Trophoblast cell (in vitro differentiated cells and primary cell): ENCODE measurements around the gene JAML.

Experiments used
- DNase-seq, 2 donors: peaks; one replicate each; pipeline ENCODE4 v3.0.0-alpha.2; 2016
- H2AFZ ChIP-seq: 2 replicates; pipeline ENCODE4 v1.6.1; 2013; ENCODE audit warnings: low read length, moderate library complexity, mild to moderate bottlenecking; ENCODE audit not compliant: insufficient read depth, poor library complexity
- H2AK5ac ChIP-seq: 2 replicates; pipeline ENCODE4 v1.6.1; 2013; ENCODE audit warnings: mild to moderate bottlenecking, low read length
- H2BK120ac ChIP-seq: 2 replicates; pipeline ENCODE4 v1.6.1; 2013; ENCODE audit warnings: low read length, mild to moderate bottlenecking, moderate library complexity; ENCODE audit not compliant: insufficient read depth, poor library complexity
- H2BK12ac ChIP-seq: 2 replicates; pipeline ENCODE4 v1.6.1; 2013; ENCODE audit warnings: mild to moderate bottlenecking, low read length, moderate library complexity
- H2BK5ac ChIP-seq: 2 replicates; pipeline ENCODE4 v1.6.1; 2013; ENCODE audit warnings: low read length, low read depth, moderate library complexity, mild to moderate bottlenecking; ENCODE audit not compliant: poor library complexity
- H3K14ac ChIP-seq: 2 replicates; pipeline ENCODE4 v1.6.1; 2013; ENCODE audit warnings: mild to moderate bottlenecking, low read length
- H3K18ac ChIP-seq: 2 replicates; pipeline ENCODE4 v1.6.1; 2013; ENCODE audit warnings: mild to moderate bottlenecking, low read length
- H3K23ac ChIP-seq: 2 replicates; pipeline ENCODE4 v1.6.1; 2013; ENCODE audit warnings: low read length
- H3K27ac ChIP-seq: 2 replicates; pipeline ENCODE4 v1.5.1; 2013; ENCODE audit warnings: low read depth, mild to moderate bottlenecking, inconsistent platforms, low read length, moderate library complexity
- H3K27me3 ChIP-seq: 2 replicates; pipeline ENCODE4 v1.6.1; 2013; ENCODE audit warnings: inconsistent platforms, mild to moderate bottlenecking, low read length, moderate library complexity; ENCODE audit not compliant: insufficient read depth
- H3K36me3 ChIP-seq, 2 experiments: 1 replicate in 1 of 2; 2 replicates in 1 of 2; pipeline ENCODE4 v1.6.1; 2013; ENCODE audit warnings: low read length in 2 of 2, mild to moderate bottlenecking in 2 of 2, moderate library complexity in 1 of 2; ENCODE audit not compliant: insufficient read depth in 2 of 2, control insufficient read depth in 1 of 2
- H3K4ac ChIP-seq: 2 replicates; pipeline ENCODE4 v1.6.1; 2013; ENCODE audit warnings: low read depth, mild to moderate bottlenecking, low read length, moderate library complexity
- H3K4me1 ChIP-seq, 2 experiments: 1 replicate in 1 of 2; 2 replicates in 1 of 2; pipeline ENCODE4 v1.6.1; 2013; ENCODE audit warnings: low read length in 2 of 2, mild to moderate bottlenecking in 2 of 2, moderate library complexity in 1 of 2; ENCODE audit not compliant: insufficient read depth in 2 of 2, control insufficient read depth in 1 of 2
- H3K4me2 ChIP-seq: 2 replicates; pipeline ENCODE4 v1.6.1; 2013; ENCODE audit warnings: inconsistent platforms, mild to moderate bottlenecking, low read length, moderate library complexity
- H3K4me3 ChIP-seq: 2 replicates; pipeline ENCODE4 v1.5.1; 2013; ENCODE audit warnings: mild to moderate bottlenecking, low read depth, low read length, inconsistent platforms
- H3K79me1 ChIP-seq: one replicate; pipeline ENCODE4 v1.6.1; 2013; ENCODE audit warnings: low read length
- H3K79me2 ChIP-seq: 2 replicates; pipeline ENCODE4 v1.6.1; 2013; ENCODE audit warnings: low read length, mild to moderate bottlenecking; ENCODE audit not compliant: control insufficient read depth, insufficient read depth, poor library complexity
- H3K9ac ChIP-seq: 2 replicates; pipeline ENCODE4 v1.6.1; 2013; ENCODE audit warnings: mild to moderate bottlenecking, low read length
- H3K9me3 ChIP-seq: 2 replicates; pipeline ENCODE4 v1.6.1; 2013; ENCODE audit warnings: low read depth, mild to moderate bottlenecking, control low read depth, inconsistent platforms, low read length; ENCODE audit not compliant: insufficient read depth
- H4K12ac ChIP-seq: 2 replicates; pipeline ENCODE4 v1.6.1; 2013; ENCODE audit warnings: low read depth, mild to moderate bottlenecking, low read length, moderate library complexity
- H4K8ac ChIP-seq: 2 replicates; pipeline ENCODE4 v1.6.1; 2013; ENCODE audit warnings: low read depth, mild to moderate bottlenecking, low read length, moderate library complexity
- H4K91ac ChIP-seq: one replicate; pipeline ENCODE4 v1.6.1; 2013; ENCODE audit warnings: low read depth, mild to moderate bottlenecking, low read length, moderate library complexity
- WGBS: extraction: QIAGEN DNeasy Blood & Tissue Kit; methylation state at CpG from one replicate; pipeline ENCODE4 v1.1.7; 2013; ENCODE audit warnings: missing lambda C conversion rate; ENCODE audit not compliant: insufficient read length, insufficient coverage; ENCODE audit errors: extremely low coverage; 5-methylcytosine and 5-hydroxymethylcytosine counted together

The JAML gene

DNA sequence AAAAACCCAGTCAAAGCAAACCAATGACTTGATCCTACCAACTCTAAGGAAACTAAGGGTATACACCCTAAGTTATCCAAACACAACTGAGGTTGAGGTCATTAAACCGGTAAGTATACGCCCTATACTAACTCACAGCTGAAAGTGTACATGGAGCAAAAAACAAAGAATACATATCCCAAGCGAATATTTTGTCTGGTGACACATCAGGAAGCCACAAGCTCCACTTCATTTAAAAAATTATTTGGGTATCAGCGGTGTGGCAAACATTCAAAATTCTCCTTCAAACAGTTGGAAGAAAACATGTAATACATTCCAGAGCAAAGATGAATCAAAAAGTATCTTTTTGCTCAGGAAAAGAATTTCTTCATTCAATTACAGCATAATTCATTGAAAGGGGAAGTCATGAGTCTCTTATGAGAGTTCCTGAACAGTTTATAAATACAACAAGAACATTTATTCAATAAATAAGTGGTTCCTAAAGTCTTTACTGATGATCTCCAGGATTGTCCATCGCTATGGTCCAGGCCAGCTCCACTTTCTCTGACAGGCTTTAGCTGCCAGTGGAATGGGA lies 4.5 kb upstream of the JAML start:
- H4K12ac ChIP-seq: no peak overlapping the region
- no peak overlapping the region for H3K27ac ChIP-seq
- no peak overlapping the region for H3K18ac ChIP-seq
- DNase-seq: no peak
- H4K8ac ChIP-seq: no peak overlapping the region
- H2BK120ac ChIP-seq: no peak overlapping the region
- H2AFZ ChIP-seq: no peak overlapping the region
- H3K4me1 ChIP-seq: no peaks in the 10 kb centered on the region
- no peak overlapping the region for H3K4me2 ChIP-seq
- no peaks in the 10 kb centered on the region for H3K79me2 ChIP-seq
- H2BK5ac ChIP-seq: no peak overlapping the region
- H3K23ac ChIP-seq: no peak overlapping the region
- no peak overlapping the region for H4K91ac ChIP-seq
- no peaks in the 10 kb centered on the region for H3K9me3 ChIP-seq
- H2BK12ac ChIP-seq: no peak overlapping the region
- H2AK5ac ChIP-seq: no peak overlapping the region
- H3K14ac ChIP-seq: no peak overlapping the region
- H3K4ac ChIP-seq: no peak overlapping the region
- H3K9ac ChIP-seq: no peak overlapping the region
- H3K27me3 ChIP-seq: no peaks in the 10 kb centered on the region
- no peaks in the 10 kb centered on the region for H3K79me1 ChIP-seq
- no peaks in the 10 kb centered on the region for H3K36me3 ChIP-seq
- WGBS: no CpG with 5 or more reads among the region's 5 CpGs
- H3K4me3 ChIP-seq: no peak overlapping the region

DNA sequence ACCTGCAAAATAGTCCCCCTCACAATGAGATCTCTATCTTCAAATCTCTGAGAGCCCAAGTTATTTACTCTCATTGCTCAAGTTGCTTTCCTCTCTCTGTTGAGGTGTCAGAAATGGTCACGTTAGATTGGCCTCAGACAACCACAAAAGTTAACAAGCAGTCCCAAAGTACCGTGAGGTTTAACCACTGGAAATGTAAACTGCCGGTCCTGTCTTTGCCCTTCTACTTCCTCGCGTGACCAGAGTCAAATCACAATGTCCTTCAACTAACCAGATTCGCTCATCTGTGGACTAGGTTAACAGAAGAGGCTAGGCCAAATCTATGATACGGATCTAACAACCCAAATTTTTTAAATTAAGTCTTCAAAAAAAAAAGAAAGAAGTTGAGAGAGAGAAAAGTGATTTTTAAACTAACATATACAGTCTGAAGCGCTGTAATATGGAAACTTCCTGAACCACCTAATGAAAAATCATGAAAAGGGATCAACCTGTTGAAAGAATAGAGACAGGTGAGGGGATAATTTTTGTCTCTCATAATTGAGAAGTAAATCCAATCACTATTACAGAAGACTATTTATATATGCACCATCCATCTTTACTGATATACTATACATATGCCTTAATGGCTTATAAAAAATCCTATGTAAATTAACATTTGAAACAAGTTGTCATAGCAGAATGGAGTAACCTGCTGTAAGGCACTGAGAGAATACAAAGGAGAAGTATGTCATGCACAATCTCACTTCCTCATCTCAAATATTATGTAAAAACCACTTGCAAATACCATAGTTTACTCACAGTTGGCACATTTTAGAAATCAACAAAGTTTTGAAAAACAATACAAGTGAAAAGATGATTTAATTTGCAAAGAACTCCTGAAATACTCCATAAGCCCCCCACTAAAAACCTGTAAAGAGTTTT lies 3.3 kb upstream of the JAML start:
- H3K18ac ChIP-seq: no peak overlapping the region
- H2AK5ac ChIP-seq: no peak overlapping the region
- no peak overlapping the region for H3K23ac ChIP-seq
- no peak overlapping the region for H3K14ac ChIP-seq
- no peaks in the 10 kb centered on the region for H3K27me3 ChIP-seq
- H3K9ac ChIP-seq: no peak overlapping the region
- H2BK120ac ChIP-seq: no peak overlapping the region
- H3K4ac ChIP-seq: no peak overlapping the region
- no peaks in the 10 kb centered on the region for H3K9me3 ChIP-seq
- H3K27ac ChIP-seq: no peak overlapping the region
- no peak overlapping the region for H2AFZ ChIP-seq
- H3K4me2 ChIP-seq: no peak overlapping the region
- no peak overlapping the region for H4K12ac ChIP-seq
- no peaks in the 10 kb centered on the region for H3K79me2 ChIP-seq
- H4K8ac ChIP-seq: no peak overlapping the region
- H2BK5ac ChIP-seq: no peak overlapping the region
- no peaks in the 10 kb centered on the region for H3K4me1 ChIP-seq
- DNase-seq: no peak
- H2BK12ac ChIP-seq: no peak overlapping the region
- H3K4me3 ChIP-seq: no peak overlapping the region
- no CpG with 5 or more reads among the region's 8 CpGs for WGBS
- no peak overlapping the region for H4K91ac ChIP-seq
- no peaks in the 10 kb centered on the region for H3K79me1 ChIP-seq
- no peaks in the 10 kb centered on the region for H3K36me3 ChIP-seq

DNA sequence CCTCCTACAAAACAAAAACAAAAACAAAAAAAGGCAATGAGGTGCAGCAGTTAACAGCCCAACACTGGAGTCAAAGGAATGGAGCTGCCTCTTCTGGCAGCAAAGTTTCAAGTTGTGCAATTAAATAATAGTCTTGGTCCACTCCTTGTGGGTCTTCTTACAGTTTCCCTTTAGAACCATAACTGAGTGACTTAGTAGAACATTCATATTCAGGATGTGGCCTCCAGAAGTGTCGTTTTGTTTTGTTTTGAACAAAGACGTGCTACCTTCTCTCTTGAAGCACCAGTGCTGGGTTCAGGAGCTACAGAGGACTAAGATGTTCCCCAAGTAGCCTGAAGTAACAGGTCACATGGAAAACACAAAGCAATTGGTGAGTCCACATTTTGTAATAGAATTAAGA lies 2.0 kb upstream of the JAML start:
- Histone ChIP-seq H3K9me3 (no peaks in the 10 kb centered on the region), H3K4me2 (no peak overlapping the region), H3K9ac (no peak overlapping the region), H3K4me1 (no peaks in the 10 kb centered on the region), H2AFZ (no peak overlapping the region), H2BK5ac (no peak overlapping the region), H3K14ac (no peak overlapping the region), H2BK12ac (no peak overlapping the region), H3K4me3 (no peak overlapping the region), H2AK5ac (no peak overlapping the region), H3K18ac (no peak overlapping the region), H3K4ac (no peak overlapping the region), H3K23ac (no peak overlapping the region), H3K36me3 (no peaks in the 10 kb centered on the region), H2BK120ac (no peak overlapping the region), H4K8ac (no peak overlapping the region), H3K27ac (no peak overlapping the region), H3K79me2 (no peaks in the 10 kb centered on the region), H3K79me1 (no peaks in the 10 kb centered on the region), H3K27me3 (no peaks in the 10 kb centered on the region), H4K12ac (no peak overlapping the region), H4K91ac (no peak overlapping the region)
- DNase-seq: no peak
- WGBS: no CpG with 5 or more reads among the region's 2 CpGs

DNA sequence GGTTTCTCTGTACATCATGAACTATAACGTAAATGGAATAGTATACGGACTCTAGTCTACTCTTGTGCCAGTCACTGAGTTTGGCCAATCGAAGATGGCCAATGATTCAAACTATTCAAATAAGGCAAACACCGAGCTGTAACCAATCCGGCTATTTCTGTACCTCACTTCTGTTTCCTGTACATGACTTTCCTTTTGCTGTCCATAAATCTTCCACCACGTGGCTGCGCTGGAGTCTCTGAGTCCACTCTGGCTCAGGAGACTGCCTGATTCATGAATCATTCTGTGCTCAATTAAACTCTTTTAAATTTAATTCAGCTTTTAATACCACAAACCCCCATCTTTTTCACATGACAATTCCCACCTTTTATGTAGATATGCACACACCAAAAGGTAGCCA lies 1.5 kb upstream of the JAML start:
- peak in 1 of 2 donors; percentile 18 for DNase-seq
- Histone ChIP-seq H4K91ac (no peak overlapping the region), H3K4me3 (no peak overlapping the region), H3K4me2 (no peak overlapping the region), H2BK5ac (no peak overlapping the region), H3K27me3 (no peaks in the 10 kb centered on the region), H4K12ac (no peak overlapping the region), H2AK5ac (no peak overlapping the region), H3K4ac (no peak overlapping the region), H2AFZ (no peak overlapping the region), H3K79me2 (no peaks in the 10 kb centered on the region), H3K18ac (no peak overlapping the region), H2BK12ac (no peak overlapping the region), H3K27ac (no peak overlapping the region), H3K4me1 (no peaks in the 10 kb centered on the region), H3K23ac (no peak overlapping the region), H3K9me3 (no peaks in the 10 kb centered on the region), H4K8ac (no peak overlapping the region), H3K9ac (no peak overlapping the region), H3K14ac (no peak overlapping the region), H2BK120ac (no peak overlapping the region), H3K36me3 (no peaks in the 10 kb centered on the region), H3K79me1 (no peaks in the 10 kb centered on the region)
- no CpG with 5 or more reads among the region's 7 CpGs for WGBS
